ENCODE data around the gene OSMR. TPM values are rescaled to one million over a fixed set of nuclear protein-coding genes. Genes with fewer than 3 reads are reported as not detected.

OSMR gene
- polyA plus RNA-seq, 4 donors = 7.8 to 11.4 (median 10.4) TPM

Other genes starting within 250 kb of the OSMR start
- 10 to 100 TPM; 20.4 to 31.0 (median 24.8) TPM for gene RICTOR, start 228.4 kb downstream of the OSMR start, polyA plus RNA-seq (ENCODE audit: insufficient read length in 4 of 4)